Measurements from ENCODE around the gene FBXO44. TPM values are rescaled to one million over a fixed set of nuclear protein-coding genes. Genes with fewer than 3 reads are reported as not detected.

Gene FBXO44
- total RNA-seq, 1 donor from 2014 or later, result 19.1 TPM

GRCh38 chr1:11674488-11674887 is 19.8 kb downstream of the FBXO44 start:
- DNase-seq (ENCODE audit: low spot score, unreplicated experiment), result no peak
- H3K4me3 Mint-ChIP-seq (ENCODE audit: low read depth), result no peak overlapping the region
- H3K36me3 Mint-ChIP-seq (ENCODE audit: insufficient read depth), result peaks cover 9% of the 10 kb centered on the region

GRCh38 chr1:11675325-11675724 is 20.6 kb downstream of the FBXO44 start:
- Mint-ChIP-seq H3K36me3 (ENCODE audit: insufficient read depth) (peaks cover 9% of the 10 kb centered on the region), H3K4me1 (ENCODE audit: low read depth) (peaks cover 7% of the 10 kb centered on the region), H3K27me3 (no peaks in the 10 kb centered on the region), H3K9me3 (ENCODE audit: low read depth) (no peaks in the 10 kb centered on the region), H3K27ac (no peak overlapping the region), H3K4me3 (ENCODE audit: low read depth) (no peak overlapping the region)
- no peak for DNase-seq (ENCODE audit: low spot score, unreplicated experiment)
- no peak for TF ChIP-seq CTCF (IDR thresholded peaks at IDR 0.05; ENCODE audit: unreplicated experiment)

More at GRCh38 chr1:11674488-11674887, 19.8 kb downstream of the FBXO44 start:
- Mint-ChIP-seq H3K27me3 (no peaks in the 10 kb centered on the region), H3K9me3 (ENCODE audit: low read depth) (no peaks in the 10 kb centered on the region), H3K4me1 (ENCODE audit: low read depth) (peaks cover 5% of the 10 kb centered on the region), H3K27ac (no peak overlapping the region)
- no peak for TF ChIP-seq CTCF (IDR thresholded peaks at IDR 0.05; ENCODE audit: unreplicated experiment)

- Mint-ChIP-seq H3K27me3 (no peaks in the 10 kb centered on the region), H3K4me1 (ENCODE audit: low read depth) (peaks cover 5% of the 10 kb centered on the region), H3K27ac (no peak overlapping the region), H3K36me3 (ENCODE audit: insufficient read depth) (peaks cover 9% of the 10 kb centered on the region), H3K4me3 (ENCODE audit: low read depth) (no peak overlapping the region), H3K9me3 (ENCODE audit: low read depth) (no peaks in the 10 kb centered on the region)
- no peak for TF ChIP-seq CTCF (IDR thresholded peaks at IDR 0.05; ENCODE audit: unreplicated experiment)
- no peak for DNase-seq (ENCODE audit: low spot score, unreplicated experiment)
Measured at GRCh38 chr1:11676386-11677103, 21.9 kb downstream of the FBXO44 start.

- no peak for TF ChIP-seq CTCF (IDR thresholded peaks at IDR 0.05; ENCODE audit: unreplicated experiment)
- DNase-seq (ENCODE audit: low spot score, unreplicated experiment), result no peak
- no peaks in the 10 kb centered on the region for H3K9me3 Mint-ChIP-seq (ENCODE audit: low read depth)
- no peak overlapping the region for H3K4me3 Mint-ChIP-seq (ENCODE audit: low read depth)
- peaks cover 7% of the 10 kb centered on the region for H3K4me1 Mint-ChIP-seq (ENCODE audit: low read depth)
- H3K27ac Mint-ChIP-seq, result no peak overlapping the region
- H3K36me3 Mint-ChIP-seq (ENCODE audit: insufficient read depth), result peaks cover 7% of the 10 kb centered on the region
- H3K27me3 Mint-ChIP-seq, result no peaks in the 10 kb centered on the region
Measured at GRCh38 chr1:11678442-11678841, 23.8 kb downstream of the FBXO44 start.

GRCh38 chr1:11680270-11681070 is 25.8 kb downstream of the FBXO44 start:
- DNase-seq (ENCODE audit: low spot score, unreplicated experiment), result no peak
- Mint-ChIP-seq H3K9me3 (ENCODE audit: low read depth) (no peaks in the 10 kb centered on the region), H3K4me1 (ENCODE audit: low read depth) (peaks cover 7% of the 10 kb centered on the region), H3K27ac (no peak overlapping the region), H3K27me3 (no peaks in the 10 kb centered on the region), H3K4me3 (ENCODE audit: low read depth) (peak overlapping the region; percentile 81), H3K36me3 (ENCODE audit: insufficient read depth) (peaks cover 4% of the 10 kb centered on the region)
- no peak for TF ChIP-seq CTCF (IDR thresholded peaks at IDR 0.05; ENCODE audit: unreplicated experiment)
